HepG2 (cell line): ENCODE results near the gene ACCSL.

Experiments
- ELF1 ChIP-seq: sonication (generic); formaldehyde crosslinking; IDR thresholded peaks from 2 replicates; pipeline ENCODE4 v1.4.0; 2020; ENCODE audit warnings: missing genetic modification reagents
- MAZ ChIP-seq, 2 experiments: sonication (generic) in 1 of 2; formaldehyde crosslinking in 1 of 2; IDR thresholded peaks; 2 replicates each; pipeline versions ENCODE4 v1.5.0 to v1.6.1; 2012 to 2020; ENCODE audit warnings: low read depth in 2 of 2, mild to moderate bottlenecking in 2 of 2, borderline replicate concordance in 1 of 2, improper control_type of control experiment in 1 of 2, low read length in 1 of 2, missing genetic modification reagents in 1 of 2, moderate library complexity in 1 of 2
- MEIS2 ChIP-seq: sonication (generic); formaldehyde crosslinking; IDR thresholded peaks from 2 replicates; pipeline ENCODE4 v1.9.0; 2021; ENCODE audit warnings: mild to moderate bottlenecking, missing genetic modification reagents
- RFX1 ChIP-seq: fragments of 450-650 bp; IDR thresholded peaks from 2 replicates; pipeline ENCODE4 v1.6.1; 2017
- SMARCC2 ChIP-seq: fragments of 450-650 bp; IDR thresholded peaks from 2 replicates; pipeline ENCODE4 v1.6.1; 2017; ENCODE audit warnings: antibody characterized with exemption, mild to moderate bottlenecking
- ZNF605 ChIP-seq: sonication (generic); formaldehyde crosslinking; IDR thresholded peaks from 2 replicates; pipeline ENCODE4 v1.8.0; 2022; ENCODE audit warnings: mild to moderate bottlenecking, missing genetic modification reagents
- ZNF737 ChIP-seq: sonication (generic); formaldehyde crosslinking; IDR thresholded peaks from 2 replicates; pipeline ENCODE4 v1.5.0; 2020; ENCODE audit warnings: missing genetic modification reagents, mild to moderate bottlenecking, borderline replicate concordance
- ZSCAN20 ChIP-seq: sonication (generic); formaldehyde crosslinking; IDR thresholded peaks from 2 replicates; pipeline ENCODE4 v1.4.0; 2020; ENCODE audit warnings: missing genetic modification reagents, mild to moderate bottlenecking, borderline replicate concordance
- ZZZ3 ChIP-seq: sonication (generic); formaldehyde crosslinking; IDR thresholded peaks from 2 replicates; pipeline ENCODE4 v1.4.0; 2020; ENCODE audit warnings: missing genetic modification reagents, mild to moderate bottlenecking, borderline replicate concordance
- TF ChIP-seq, protein P1 (sequence below): sonication (generic); formaldehyde crosslinking; IDR thresholded peaks from 2 replicates; pipeline ENCODE4 v1.5.0; 2020; ENCODE audit warnings: missing genetic modification reagents, mild to moderate bottlenecking, borderline replicate concordance

DNA sequence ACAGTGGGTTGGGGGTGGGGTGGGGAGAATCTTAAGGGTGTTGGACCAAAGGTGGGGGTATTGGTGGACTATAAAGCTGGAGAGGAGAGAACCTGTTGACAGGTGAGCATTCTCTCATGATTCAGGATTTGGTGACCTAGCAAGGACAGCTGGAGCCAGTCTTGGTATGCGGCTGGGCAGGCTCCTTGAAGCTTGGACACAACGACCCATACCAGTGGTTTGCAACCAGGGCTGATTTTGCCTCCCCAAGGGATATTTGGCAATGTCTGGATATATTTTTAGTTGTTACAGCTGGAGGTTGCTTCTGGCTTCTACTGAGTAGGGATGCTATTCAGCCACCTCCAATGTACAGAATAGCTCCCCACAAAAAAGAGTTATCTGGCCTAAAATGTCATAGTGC is 53.3 kb downstream of the ACCSL start:
- TF ChIP-seq SMARCC2 = no peak
- TF ChIP-seq RFX1 = no peak
- no peak for TF ChIP-seq ZNF605
- TF ChIP-seq MAZ (IDR thresholded peaks at IDR 0.05; ENCODE audit: borderline replicate concordance, low read depth, low read length) = no peak
- TF ChIP-seq MAZ (CRISPR knock-in tag; IDR thresholded peaks at IDR 0.05; ENCODE audit: low read depth) = no peak
- TF ChIP-seq ZSCAN20 = no peak
- no peak for TF ChIP-seq ELF1 (CRISPR knock-in tag)
- TF ChIP-seq MEIS2 (CRISPR knock-in tag) = no peak
- TF ChIP-seq ZZZ3 (CRISPR knock-in tag) = no peak
- TF ChIP-seq ZNF737 (CRISPR knock-in tag) = no peak
- TF ChIP-seq, protein P1, sequence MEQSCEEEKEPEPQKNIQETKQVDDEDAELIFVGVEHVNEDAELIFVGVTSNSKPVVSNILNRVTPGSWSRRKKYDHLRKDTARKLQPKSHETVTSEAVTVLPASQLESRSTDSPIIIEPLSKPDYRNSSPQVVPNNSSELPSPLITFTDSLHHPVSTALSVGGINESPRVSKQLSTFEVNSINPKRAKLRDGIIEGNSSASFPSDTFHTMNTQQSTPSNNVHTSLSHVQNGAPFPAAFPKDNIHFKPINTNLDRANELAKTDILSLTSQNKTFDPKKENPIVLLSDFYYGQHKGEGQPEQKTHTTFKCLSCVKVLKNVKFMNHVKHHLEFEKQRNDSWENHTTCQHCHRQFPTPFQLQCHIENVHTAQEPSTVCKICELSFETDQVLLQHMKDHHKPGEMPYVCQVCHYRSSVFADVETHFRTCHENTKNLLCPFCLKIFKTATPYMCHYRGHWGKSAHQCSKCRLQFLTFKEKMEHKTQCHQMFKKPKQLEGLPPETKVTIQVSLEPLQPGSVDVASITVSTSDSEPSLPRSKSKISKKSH (CRISPR knock-in tag) = no peak
